Stimulated activated CD4-positive, alpha-beta T cell treated with anti-CD3 and anti-CD28 coated beads, TNF-alpha, amount 100 ng/mL, for 4 hours (primary cell): ENCODE measurements around the gene BMERB1.
"Not testable (repeated sequence)": the region's sequence is repeated elsewhere in the genome, so short reads cannot be mapped to it uniquely, and the experiment has no call there.

Source experiments
- DNase-seq, 3 experiments: peaks; one replicate each; pipeline ENCODE4 v3.0.0-alpha.2; 2020; ENCODE audit warnings: low read depth in 3 of 3

BMERB1 gene

GRCh38 chr16:15425861-15426260 lies 8.5 kb upstream of the BMERB1 start:
- no peak for DNase-seq

- no peak for DNase-seq
These were observed 7.6 kb upstream of the BMERB1 start for GRCh38 chr16:15426796-15427195.

DNA sequence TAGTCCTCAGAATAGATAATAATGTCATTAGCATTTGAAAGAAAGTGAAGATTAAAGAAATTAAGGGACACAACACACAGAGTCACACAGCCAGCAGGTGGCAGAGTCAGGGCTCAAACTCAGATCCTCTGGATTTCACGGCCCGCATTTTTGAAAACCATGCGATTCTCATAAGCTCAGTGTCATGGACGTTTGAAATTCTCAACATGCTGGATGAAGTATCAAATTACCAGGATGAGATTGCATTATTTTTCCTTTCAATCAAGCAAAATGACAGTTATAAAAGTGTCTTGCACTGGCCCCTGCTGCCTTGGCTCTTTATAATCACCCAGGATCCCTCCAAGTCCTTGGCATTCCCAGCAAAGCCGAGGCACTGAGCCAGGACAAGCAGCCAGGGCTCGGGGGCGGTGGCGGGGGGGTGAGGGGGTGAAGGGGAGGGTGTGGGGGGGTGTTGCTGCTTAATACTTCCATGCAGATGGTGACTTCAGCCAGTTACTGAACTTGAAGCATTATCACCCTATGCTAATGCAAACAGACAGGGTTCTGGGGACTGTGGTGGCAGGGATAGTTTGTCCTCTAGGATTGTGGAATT lies 6.6 kb upstream of the BMERB1 start:
- DNase-seq, result peak; percentile 21 to 38 (median 22)

DNA sequence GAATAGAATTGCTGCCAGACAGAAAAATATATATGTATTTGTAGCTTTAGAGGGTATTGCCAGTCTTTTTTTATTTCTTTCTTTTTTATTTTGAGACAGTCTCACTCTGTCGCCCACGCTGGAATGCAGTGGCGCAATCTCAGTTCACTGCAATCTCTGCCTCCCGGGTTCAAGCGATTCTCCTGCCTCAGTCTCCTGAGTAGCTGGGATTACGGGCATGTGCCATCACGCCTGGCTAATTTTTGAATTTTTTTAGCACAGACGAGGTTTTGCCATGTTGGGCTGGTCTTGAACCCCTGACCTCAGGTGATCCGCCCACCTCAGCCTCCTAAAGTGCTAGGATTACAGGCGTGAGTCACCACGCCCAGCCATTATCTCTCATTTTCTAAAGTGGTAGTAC lies 3.5 kb upstream of the BMERB1 start:
- DNase-seq, result not testable (repeated sequence)

GRCh38 chr16:15434079-15434424 lies 336 bp upstream of the BMERB1 start:
- DNase-seq, result no peak

DNA sequence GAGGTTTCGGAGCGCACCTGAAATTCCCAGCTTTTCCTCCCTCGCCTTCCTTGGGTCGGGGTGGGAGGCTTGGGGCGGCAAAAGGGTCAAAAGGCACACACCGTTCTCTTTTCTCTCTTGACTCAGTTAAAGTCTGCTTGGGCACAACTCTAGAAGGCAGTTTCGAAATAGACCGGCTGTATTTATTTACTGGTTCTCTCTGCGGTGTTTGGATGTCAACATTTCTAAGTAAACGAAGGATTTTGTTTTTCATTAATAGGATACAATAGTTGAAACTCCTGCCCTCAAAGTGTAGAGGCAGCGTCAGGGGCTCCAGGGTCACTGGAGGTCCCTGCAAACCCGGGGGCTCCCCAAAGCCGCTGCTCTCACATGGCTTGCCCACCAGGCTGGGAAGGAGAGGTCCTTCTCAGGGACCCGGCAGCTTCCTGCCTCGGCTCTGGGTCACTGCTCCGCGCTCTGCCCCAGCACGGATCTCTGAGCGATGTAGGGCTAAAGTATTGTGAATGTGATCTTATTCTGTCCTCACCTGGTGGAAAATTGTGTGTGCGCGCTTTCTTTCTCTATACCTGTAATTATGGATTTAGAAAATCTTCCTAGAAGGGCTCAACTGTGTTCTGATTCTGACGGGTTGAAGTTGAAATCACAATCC lies 952 bp downstream of the BMERB1 start:
- no peak for DNase-seq

GRCh38 chr16:15439102-15439501 lies 4.7 kb downstream of the BMERB1 start:
- no peak for DNase-seq

DNA sequence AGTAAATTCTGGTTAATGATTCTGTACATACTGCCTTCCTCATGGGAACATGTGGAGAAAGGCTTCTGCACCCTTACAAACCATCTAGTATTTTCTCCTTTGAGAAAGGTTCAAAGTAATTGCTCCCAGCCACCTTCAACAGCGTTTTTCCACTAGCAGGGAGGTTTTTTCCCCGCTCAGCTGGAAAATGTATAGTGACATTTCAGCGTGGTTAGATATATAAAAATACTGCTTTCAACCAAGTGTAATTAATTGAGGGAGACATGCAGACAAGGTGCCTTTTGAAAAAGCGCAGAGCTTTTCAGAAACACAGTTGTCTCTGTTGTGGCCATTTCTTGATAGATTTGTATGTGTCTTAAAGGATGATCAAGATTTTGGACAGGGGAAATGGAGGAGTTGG lies 5.1 kb downstream of the BMERB1 start:
- no peak for DNase-seq

- DNase-seq, result no peak
These were observed 6.5 kb downstream of the BMERB1 start for GRCh38 chr16:15440852-15441251.

DNA sequence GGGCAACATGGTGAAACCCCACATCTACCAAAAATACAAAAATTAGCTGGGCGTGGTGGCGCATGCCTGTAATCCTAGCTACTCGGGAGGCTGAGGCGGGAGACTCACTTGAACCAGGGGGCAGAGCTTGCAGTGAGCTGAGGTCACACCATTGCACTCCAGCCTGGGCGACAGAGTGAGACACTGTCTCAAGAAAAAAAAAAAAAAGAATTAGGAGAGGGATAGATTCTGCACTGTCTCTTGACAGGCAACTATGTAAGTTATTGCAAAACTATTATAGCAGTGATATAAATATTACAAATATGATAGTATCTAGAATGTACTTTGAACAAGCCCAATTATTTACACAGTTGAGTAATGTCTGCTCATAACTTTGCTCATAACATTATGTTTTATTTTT lies 7.8 kb downstream of the BMERB1 start:
- not testable (repeated sequence) for DNase-seq

- no peak for DNase-seq
These were observed 9.4 kb downstream of the BMERB1 start for GRCh38 chr16:15443753-15444152.

- no peak for DNase-seq
These were observed 9.9 kb downstream of the BMERB1 start for GRCh38 chr16:15444264-15444663.

- no peak for DNase-seq
These were observed 11.1 kb downstream of the BMERB1 start for GRCh38 chr16:15445450-15445849.

GRCh38 chr16:15446901-15447300 lies 12.5 kb downstream of the BMERB1 start:
- no peak for DNase-seq

DNA sequence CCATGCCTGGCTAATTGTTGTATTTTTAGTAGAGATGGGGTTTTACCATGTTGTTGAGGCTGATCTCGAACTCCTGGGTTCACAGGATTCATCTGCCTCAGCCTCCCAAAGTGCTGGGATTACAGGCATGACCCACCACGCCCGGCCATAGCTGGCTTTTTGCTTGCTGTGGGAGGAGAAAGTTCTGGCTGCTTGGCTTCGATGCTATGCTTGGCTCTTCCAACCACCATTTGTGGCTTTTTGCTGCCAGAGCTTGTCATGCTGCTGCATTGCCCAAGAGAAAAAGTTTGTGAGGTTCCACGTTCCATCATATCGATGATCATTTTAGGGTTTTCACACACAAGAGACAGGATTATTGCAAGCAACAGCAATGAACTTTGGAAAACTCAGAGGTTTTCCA lies 16.2 kb downstream of the BMERB1 start:
- DNase-seq, result no peak

DNA sequence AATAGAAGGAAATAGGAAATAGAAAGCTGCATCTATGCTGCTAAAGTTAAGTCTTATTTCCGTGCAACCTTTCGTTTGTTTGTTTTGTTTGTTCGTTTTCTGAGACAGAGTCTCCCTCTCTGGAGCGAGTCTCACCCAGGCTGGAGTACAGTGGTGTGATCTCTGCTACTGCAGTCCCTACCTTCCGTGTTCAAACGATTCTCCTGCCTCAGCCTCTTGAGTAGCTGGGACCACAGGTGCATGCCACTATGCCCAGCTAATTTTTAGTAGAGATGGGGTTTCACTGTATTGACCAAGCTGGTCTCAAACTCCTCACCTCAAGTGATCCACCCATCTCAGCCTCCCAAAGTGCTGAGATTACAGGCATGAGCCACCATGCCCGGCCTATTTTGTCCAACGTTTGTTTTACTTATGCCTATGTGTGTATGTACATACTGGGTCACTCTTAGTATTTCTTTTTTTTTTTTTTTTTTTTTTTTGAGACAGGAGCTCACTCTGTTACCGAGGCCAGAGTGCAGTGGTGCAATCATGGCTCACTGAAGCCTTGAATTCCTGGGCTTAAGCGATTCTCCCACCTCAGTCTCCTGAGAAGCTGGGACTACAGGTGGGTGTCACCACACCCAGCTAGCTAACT lies 16.8 kb downstream of the BMERB1 start:
- no peak for DNase-seq

- DNase-seq, result no peak
These were observed 18.0 kb downstream of the BMERB1 start for GRCh38 chr16:15452246-15452855.

DNA sequence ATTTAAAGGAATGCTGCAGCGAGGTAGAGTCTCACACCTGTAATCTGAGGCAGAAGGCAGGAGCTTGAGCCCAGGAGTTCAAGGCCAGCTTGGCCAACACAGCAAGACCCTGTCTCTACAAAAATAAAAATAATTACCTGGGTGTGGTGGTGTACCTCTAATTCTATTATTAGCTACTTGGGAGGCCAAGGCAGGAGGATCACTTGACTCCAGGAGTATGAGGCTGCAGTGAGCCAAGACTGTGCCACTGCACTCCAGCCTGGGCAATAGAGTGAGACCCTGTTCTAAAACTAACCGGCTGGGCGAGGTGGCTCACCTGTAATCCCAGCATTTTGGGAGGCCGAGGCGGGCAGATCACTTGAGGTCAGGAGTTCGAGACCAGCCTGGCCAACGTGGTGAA lies 18.9 kb downstream of the BMERB1 start:
- not testable (repeated sequence) for DNase-seq

DNA sequence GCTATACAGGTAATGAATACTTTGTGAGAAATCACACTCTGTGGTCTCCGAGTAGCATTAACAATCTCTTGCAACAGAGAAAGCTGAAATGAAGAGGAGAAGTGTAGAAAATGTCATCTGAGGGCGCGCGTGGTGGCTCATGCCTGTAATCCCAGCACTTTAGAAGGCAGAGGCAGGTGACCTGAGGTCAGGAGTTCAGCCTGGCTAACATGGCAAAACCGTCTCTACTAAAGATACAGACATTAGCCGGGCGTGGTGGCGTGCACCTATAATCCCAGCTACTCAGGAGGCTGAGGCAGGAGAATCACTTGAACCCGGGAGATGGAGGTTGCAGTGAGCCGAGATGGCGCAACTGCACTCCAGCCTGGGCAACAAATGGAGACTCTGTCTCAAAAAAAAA lies 20.5 kb downstream of the BMERB1 start:
- not testable (repeated sequence) for DNase-seq

GRCh38 chr16:15457400-15457799 lies 23.0 kb downstream of the BMERB1 start:
- DNase-seq, result no peak

DNA sequence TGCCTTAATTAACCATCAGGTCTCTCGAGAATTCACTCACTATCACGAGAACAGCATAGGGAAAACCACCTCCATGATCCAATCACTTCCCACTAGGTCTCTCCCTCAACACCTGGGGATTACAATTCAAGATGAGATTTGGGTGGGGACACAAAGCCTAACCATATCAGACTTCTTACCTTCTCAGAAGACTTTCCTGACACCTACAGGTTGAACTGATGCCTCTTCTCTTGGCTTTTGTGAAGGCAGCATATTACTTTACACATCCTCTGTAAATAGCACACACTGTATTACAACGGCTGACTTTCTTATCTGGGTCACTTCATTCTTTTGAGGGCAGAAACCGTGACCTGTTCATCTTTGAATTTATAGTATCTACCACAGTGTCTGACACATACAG lies 23.6 kb downstream of the BMERB1 start:
- DNase-seq, result no peak

- DNase-seq, result no peak
These were observed 25.4 kb downstream of the BMERB1 start for GRCh38 chr16:15459791-15460190.

GRCh38 chr16:15460601-15461000 lies 26.2 kb downstream of the BMERB1 start:
- DNase-seq, result no peak
